Measurements from ENCODE around the gene VIM. TPM values are rescaled to one million over a fixed set of nuclear protein-coding genes. Genes with fewer than 3 reads are reported as not detected.
A peak's percentile ranks its signal among the peaks of the same experiment; 100 is the strongest.
"Not testable (repeated sequence)": the region's sequence is repeated elsewhere in the genome, so short reads cannot be mapped to it uniquely, and the experiment has no call there.

VIM gene
- total RNA-seq, 1 donor from 2014 or later: 5,277 TPM

GRCh38 chr10:17262502-17262901 is 34.5 kb downstream of the VIM start:
- H3K36me3 ChIP-seq (ENCODE audit: control insufficient read depth, insufficient read depth, low read length): no peaks in the 10 kb centered on the region
- no peak for DNase-seq (ENCODE audit: low read depth)
- H3K27me3 ChIP-seq (ENCODE audit: control insufficient read depth, insufficient read depth, low read length): no peaks in the 10 kb centered on the region
- H3K4me3 ChIP-seq (ENCODE audit: low read depth, low read length): no peak overlapping the region
- TF ChIP-seq CTCF (IDR thresholded peaks at IDR 0.05; ENCODE audit: insufficient read depth, low read length, poor library complexity, severe bottlenecking): no peak

GRCh38 chr10:17263580-17263979 is 35.5 kb downstream of the VIM start:
- no peak overlapping the region for H3K4me3 ChIP-seq (ENCODE audit: low read depth, low read length)
- TF ChIP-seq CTCF (IDR thresholded peaks at IDR 0.05; ENCODE audit: insufficient read depth, low read length, poor library complexity, severe bottlenecking): no peak
- no peak for DNase-seq (ENCODE audit: low read depth)
- no peaks in the 10 kb centered on the region for H3K27me3 ChIP-seq (ENCODE audit: control insufficient read depth, insufficient read depth, low read length)
- no peaks in the 10 kb centered on the region for H3K36me3 ChIP-seq (ENCODE audit: control insufficient read depth, insufficient read depth, low read length)

- Histone ChIP-seq H3K4me3 (ENCODE audit: low read depth, low read length) (no peak overlapping the region), H3K36me3 (ENCODE audit: control insufficient read depth, insufficient read depth, low read length) (no peaks in the 10 kb centered on the region), H3K27me3 (ENCODE audit: control insufficient read depth, insufficient read depth, low read length) (no peaks in the 10 kb centered on the region)
- TF ChIP-seq CTCF (IDR thresholded peaks at IDR 0.05; ENCODE audit: insufficient read depth, low read length, poor library complexity, severe bottlenecking): no peak
- DNase-seq (ENCODE audit: low read depth): no peak
Observed at GRCh38 chr10:17265468-17265867, 37.4 kb downstream of the VIM start.

GRCh38 chr10:17266549-17266948 is 38.5 kb downstream of the VIM start:
- H3K36me3 ChIP-seq (ENCODE audit: control insufficient read depth, insufficient read depth, low read length); H3K4me3 ChIP-seq (ENCODE audit: low read depth, low read length); DNase-seq (ENCODE audit: low read depth); H3K27me3 ChIP-seq (ENCODE audit: control insufficient read depth, insufficient read depth, low read length): not testable (repeated sequence)

- no peak for TF ChIP-seq CTCF (IDR thresholded peaks at IDR 0.05; ENCODE audit: insufficient read depth, low read length, poor library complexity, severe bottlenecking)
- Histone ChIP-seq H3K36me3 (ENCODE audit: control insufficient read depth, insufficient read depth, low read length) (no peaks in the 10 kb centered on the region), H3K4me3 (ENCODE audit: low read depth, low read length) (no peak overlapping the region), H3K27me3 (ENCODE audit: control insufficient read depth, insufficient read depth, low read length) (no peaks in the 10 kb centered on the region)
- no peak for DNase-seq (ENCODE audit: low read depth)
Observed at GRCh38 chr10:17272648-17273047, 44.6 kb downstream of the VIM start.

GRCh38 chr10:17273403-17273802 is 45.4 kb downstream of the VIM start:
- TF ChIP-seq CTCF (IDR thresholded peaks at IDR 0.05; ENCODE audit: insufficient read depth, low read length, poor library complexity, severe bottlenecking): no peak
- Histone ChIP-seq H3K36me3 (ENCODE audit: control insufficient read depth, insufficient read depth, low read length) (no peaks in the 10 kb centered on the region), H3K27me3 (ENCODE audit: control insufficient read depth, insufficient read depth, low read length) (no peaks in the 10 kb centered on the region), H3K4me3 (ENCODE audit: low read depth, low read length) (no peak overlapping the region)
- DNase-seq (ENCODE audit: low read depth): peak; percentile 81
